B cell (primary cell): ENCODE results near the gene FAM90A26.
"Not testable (repeated sequence)": the region's sequence is repeated elsewhere in the genome, so short reads cannot be mapped to it uniquely, and the experiment has no call there.

Experiments
- EZH2 ChIP-seq: IDR thresholded peaks from 2 replicates; pipeline ENCODE4 v1.6.1; 2012; ENCODE audit warnings: borderline replicate concordance, low read depth, mild to moderate bottlenecking, moderate library complexity, low read length; ENCODE audit not compliant: insufficient read depth, poor library complexity, severe bottlenecking
- TF ChIP-seq, protein P1 (sequence below): fragments of 200-600 bp; IDR thresholded peaks from one replicate; pipeline ENCODE4 v1.8.0; 2022; ENCODE audit warnings: antibody characterized with exemption, mild to moderate bottlenecking

GRCh38 chr4:9165990-9166389 lies 4.2 kb upstream of the FAM90A26 start:
- TF ChIP-seq, protein P1, sequence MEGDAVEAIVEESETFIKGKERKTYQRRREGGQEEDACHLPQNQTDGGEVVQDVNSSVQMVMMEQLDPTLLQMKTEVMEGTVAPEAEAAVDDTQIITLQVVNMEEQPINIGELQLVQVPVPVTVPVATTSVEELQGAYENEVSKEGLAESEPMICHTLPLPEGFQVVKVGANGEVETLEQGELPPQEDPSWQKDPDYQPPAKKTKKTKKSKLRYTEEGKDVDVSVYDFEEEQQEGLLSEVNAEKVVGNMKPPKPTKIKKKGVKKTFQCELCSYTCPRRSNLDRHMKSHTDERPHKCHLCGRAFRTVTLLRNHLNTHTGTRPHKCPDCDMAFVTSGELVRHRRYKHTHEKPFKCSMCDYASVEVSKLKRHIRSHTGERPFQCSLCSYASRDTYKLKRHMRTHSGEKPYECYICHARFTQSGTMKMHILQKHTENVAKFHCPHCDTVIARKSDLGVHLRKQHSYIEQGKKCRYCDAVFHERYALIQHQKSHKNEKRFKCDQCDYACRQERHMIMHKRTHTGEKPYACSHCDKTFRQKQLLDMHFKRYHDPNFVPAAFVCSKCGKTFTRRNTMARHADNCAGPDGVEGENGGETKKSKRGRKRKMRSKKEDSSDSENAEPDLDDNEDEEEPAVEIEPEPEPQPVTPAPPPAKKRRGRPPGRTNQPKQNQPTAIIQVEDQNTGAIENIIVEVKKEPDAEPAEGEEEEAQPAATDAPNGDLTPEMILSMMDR = not testable (repeated sequence)
- not testable (repeated sequence) for TF ChIP-seq EZH2
